ENCODE data around the gene CCL26. TPM values are rescaled to one million over a fixed set of nuclear protein-coding genes. Genes with fewer than 3 reads are reported as not detected.

Gene CCL26
- total and polyA plus RNA-seq, 9 of the 15 experiments (the other 6 are each of a cell fraction or from before 2014, with no cell fraction given), result 2.3 to 26.8 (median 8.4) TPM

DNA sequence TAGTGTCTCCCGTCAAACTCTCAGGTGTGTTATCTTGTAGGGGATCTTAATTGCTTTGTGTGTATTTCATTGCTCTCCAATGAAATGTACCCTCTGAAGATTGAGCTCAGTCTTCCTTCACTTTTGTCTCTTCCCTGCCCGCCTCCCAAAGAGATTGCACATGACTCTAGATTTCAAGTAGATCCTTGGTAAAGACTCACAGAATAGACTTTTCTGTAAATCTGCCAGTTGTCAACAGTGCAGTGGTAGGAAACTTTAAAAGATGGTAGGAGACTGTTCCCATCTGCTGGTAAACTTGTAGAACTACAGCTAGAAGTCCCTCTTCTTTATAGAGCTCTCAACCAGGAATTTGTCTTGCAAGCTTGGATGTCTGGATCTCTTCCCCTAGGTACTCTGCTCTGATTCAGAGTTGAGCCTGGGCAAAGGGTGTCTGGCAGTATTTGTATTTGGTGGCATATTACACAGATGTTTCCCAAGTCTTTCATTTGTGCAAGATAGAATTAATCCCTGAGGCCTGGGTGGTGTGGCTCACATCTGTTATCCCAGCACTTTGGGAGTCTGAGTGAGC is 9.6 kb downstream of the CCL26 start (continued):
- no peak for TF ChIP-seq HOMEZ (CRISPR knock-in tag; IDR thresholded peaks at IDR 0.05)
- no peak for TF ChIP-seq GTF2E2 (tag; IDR thresholded peaks at IDR 0.05)
- no peak for TF ChIP-seq ZNF316 (IDR thresholded peaks at IDR 0.05)
- TF ChIP-seq TEAD1 (CRISPR knock-in tag; IDR thresholded peaks at IDR 0.05), result 0 out of 4 replicates have a peak, but pooled peaks of 1 of the 2 experiments have one; percentile 30
- no peak for TF ChIP-seq ZNF586 (CRISPR knock-in tag; conservative IDR thresholded peaks at IDR 0.05)
- no peak for TF ChIP-seq PCBP2 (IDR thresholded peaks at IDR 0.05; ENCODE audit: low read depth, low read length, poor library complexity, severe bottlenecking)
- TF ChIP-seq, protein P1, sequence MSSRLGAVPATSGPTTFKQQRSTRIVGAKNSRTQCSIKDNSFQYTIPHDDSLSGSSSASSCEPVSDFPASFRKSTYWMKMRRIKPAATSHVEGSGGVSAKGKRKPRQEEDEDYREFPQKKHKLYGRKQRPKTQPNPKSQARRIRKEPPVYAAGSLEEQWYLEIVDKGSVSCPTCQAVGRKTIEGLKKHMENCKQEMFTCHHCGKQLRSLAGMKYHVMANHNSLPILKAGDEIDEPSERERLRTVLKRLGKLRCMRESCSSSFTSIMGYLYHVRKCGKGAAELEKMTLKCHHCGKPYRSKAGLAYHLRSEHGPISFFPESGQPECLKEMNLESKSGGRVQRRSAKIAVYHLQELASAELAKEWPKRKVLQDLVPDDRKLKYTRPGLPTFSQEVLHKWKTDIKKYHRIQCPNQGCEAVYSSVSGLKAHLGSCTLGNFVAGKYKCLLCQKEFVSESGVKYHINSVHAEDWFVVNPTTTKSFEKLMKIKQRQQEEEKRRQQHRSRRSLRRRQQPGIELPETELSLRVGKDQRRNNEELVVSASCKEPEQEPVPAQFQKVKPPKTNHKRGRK (tag; IDR thresholded peaks at IDR 0.05), result no peak
- no peak for TF ChIP-seq SMAD2 (IDR thresholded peaks at IDR 0.05; ENCODE audit: low read depth, low read length)
- TF ChIP-seq CTBP1 (IDR thresholded peaks at IDR 0.05; ENCODE audit: borderline replicate concordance), result no peak; the same call in 1 of the 2 replicates
- TF ChIP-seq NUFIP1 (IDR thresholded peaks at IDR 0.05; ENCODE audit: partially characterized antibody), result no peak
- TF ChIP-seq, protein P2, sequence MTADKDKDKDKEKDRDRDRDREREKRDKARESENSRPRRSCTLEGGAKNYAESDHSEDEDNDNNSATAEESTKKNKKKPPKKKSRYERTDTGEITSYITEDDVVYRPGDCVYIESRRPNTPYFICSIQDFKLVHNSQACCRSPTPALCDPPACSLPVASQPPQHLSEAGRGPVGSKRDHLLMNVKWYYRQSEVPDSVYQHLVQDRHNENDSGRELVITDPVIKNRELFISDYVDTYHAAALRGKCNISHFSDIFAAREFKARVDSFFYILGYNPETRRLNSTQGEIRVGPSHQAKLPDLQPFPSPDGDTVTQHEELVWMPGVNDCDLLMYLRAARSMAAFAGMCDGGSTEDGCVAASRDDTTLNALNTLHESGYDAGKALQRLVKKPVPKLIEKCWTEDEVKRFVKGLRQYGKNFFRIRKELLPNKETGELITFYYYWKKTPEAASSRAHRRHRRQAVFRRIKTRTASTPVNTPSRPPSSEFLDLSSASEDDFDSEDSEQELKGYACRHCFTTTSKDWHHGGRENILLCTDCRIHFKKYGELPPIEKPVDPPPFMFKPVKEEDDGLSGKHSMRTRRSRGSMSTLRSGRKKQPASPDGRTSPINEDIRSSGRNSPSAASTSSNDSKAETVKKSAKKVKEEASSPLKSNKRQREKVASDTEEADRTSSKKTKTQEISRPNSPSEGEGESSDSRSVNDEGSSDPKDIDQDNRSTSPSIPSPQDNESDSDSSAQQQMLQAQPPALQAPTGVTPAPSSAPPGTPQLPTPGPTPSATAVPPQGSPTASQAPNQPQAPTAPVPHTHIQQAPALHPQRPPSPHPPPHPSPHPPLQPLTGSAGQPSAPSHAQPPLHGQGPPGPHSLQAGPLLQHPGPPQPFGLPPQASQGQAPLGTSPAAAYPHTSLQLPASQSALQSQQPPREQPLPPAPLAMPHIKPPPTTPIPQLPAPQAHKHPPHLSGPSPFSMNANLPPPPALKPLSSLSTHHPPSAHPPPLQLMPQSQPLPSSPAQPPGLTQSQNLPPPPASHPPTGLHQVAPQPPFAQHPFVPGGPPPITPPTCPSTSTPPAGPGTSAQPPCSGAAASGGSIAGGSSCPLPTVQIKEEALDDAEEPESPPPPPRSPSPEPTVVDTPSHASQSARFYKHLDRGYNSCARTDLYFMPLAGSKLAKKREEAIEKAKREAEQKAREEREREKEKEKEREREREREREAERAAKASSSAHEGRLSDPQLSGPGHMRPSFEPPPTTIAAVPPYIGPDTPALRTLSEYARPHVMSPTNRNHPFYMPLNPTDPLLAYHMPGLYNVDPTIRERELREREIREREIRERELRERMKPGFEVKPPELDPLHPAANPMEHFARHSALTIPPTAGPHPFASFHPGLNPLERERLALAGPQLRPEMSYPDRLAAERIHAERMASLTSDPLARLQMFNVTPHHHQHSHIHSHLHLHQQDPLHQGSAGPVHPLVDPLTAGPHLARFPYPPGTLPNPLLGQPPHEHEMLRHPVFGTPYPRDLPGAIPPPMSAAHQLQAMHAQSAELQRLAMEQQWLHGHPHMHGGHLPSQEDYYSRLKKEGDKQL (CRISPR knock-in tag; IDR thresholded peaks at IDR 0.05; ENCODE audit: borderline replicate concordance), result no peak
- TF ChIP-seq, protein P3, sequence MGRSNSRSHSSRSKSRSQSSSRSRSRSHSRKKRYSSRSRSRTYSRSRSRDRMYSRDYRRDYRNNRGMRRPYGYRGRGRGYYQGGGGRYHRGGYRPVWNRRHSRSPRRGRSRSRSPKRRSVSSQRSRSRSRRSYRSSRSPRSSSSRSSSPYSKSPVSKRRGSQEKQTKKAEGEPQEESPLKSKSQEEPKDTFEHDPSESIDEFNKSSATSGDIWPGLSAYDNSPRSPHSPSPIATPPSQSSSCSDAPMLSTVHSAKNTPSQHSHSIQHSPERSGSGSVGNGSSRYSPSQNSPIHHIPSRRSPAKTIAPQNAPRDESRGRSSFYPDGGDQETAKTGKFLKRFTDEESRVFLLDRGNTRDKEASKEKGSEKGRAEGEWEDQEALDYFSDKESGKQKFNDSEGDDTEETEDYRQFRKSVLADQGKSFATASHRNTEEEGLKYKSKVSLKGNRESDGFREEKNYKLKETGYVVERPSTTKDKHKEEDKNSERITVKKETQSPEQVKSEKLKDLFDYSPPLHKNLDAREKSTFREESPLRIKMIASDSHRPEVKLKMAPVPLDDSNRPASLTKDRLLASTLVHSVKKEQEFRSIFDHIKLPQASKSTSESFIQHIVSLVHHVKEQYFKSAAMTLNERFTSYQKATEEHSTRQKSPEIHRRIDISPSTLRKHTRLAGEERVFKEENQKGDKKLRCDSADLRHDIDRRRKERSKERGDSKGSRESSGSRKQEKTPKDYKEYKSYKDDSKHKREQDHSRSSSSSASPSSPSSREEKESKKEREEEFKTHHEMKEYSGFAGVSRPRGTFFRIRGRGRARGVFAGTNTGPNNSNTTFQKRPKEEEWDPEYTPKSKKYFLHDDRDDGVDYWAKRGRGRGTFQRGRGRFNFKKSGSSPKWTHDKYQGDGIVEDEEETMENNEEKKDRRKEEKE (IDR thresholded peaks at IDR 0.05; ENCODE audit: borderline replicate concordance in 1 of 2, control insufficient read depth in 1 of 2, low read depth in 2 of 2, low read length in 1 of 2), result no peak
- TF ChIP-seq NFE2L1 (tag; IDR thresholded peaks at IDR 0.05; ENCODE audit: borderline replicate concordance, low read depth), result no peak
- no peak for TF ChIP-seq SNRNP70 (optimal IDR thresholded peaks at IDR 0.05; ENCODE audit: low read depth, low read length)
- no peak for TF ChIP-seq HNRNPLL (IDR thresholded peaks at IDR 0.05; ENCODE audit: low read depth, low read length, poor library complexity, severe bottlenecking)
